K562 (cell line): Measurements from ENCODE around the gene MEOX2. TPM values are rescaled to one million over a fixed set of nuclear protein-coding genes. Genes with fewer than 3 reads are reported as not detected.

Experiments used
- ATAC-seq: fragments of 200-7000 bp; cut with Tn5 transposase; 3 replicates; pipeline ENCODE4 v1.9.1; 2020; ENCODE audit warnings: moderate library complexity
- BruUV-seq: library from RNA; stranded (reverse); fragments of 400-500 nt; replicated peaks from 2 replicates; lab custom pipeline; 2021; lab: Mats Ljungman, UMichigan
- CTCF ChIA-PET: fragments of 300-600 bp; formaldehyde crosslinking; extraction: SDS; loops from one replicate; lab custom pipeline; 2021; ENCODE audit warnings: low intra/inter-chr PET ratio; lab: Yijun Ruan, JAX
- POLR2A ChIA-PET: fragments of 300-600, 350-650 bp; sonication (Branson Sonifier 250); formaldehyde crosslinking; extraction: SDS; loops from one replicate; lab custom pipeline; 2021; ENCODE audit warnings: antibody characterized with exemption, inconsistent platforms; lab: Yijun Ruan, JAX
- DNase-seq, 4 experiments: peaks; one replicate each; pipeline versions ENCODE4 v3.0.0 to v3.0.0-alpha.2; 2011 to 2018; ENCODE audit warnings: low spot score in 3 of 4, mixed read lengths in 3 of 4; ENCODE audit errors: extremely low read depth in 1 of 4
- FAIRE-seq: peaks from 2 replicates; lab custom pipeline; 2011; peaks lifted over from hg19 to GRCh38; lab: Jason Lieb, UNC
- H2AFZ ChIP-seq: 2 replicates; pipeline ENCODE4 v1.6.0; 2011; ENCODE audit warnings: low read depth, low read length, control low read depth, inconsistent platforms
- H3K27ac ChIP-seq: fragments of 200-600 bp; 3 replicates; pipeline ENCODE4 v1.8.0; 2011; ENCODE audit warnings: low read depth, mild to moderate bottlenecking, control low read depth, inconsistent platforms, low read length, moderate library complexity, mixed read lengths; ENCODE audit errors: extremely low read depth
- H3K27me3 ChIP-seq, 2 experiments: fragments of 300-600 bp in 1 of 2; 2 replicates in 1 of 2; 3 replicates in 1 of 2; pipeline versions ENCODE4 v1.6.0 to v1.8.0; 2011; ENCODE audit warnings: inconsistent platforms in 2 of 2, low read length in 2 of 2, mild to moderate bottlenecking in 1 of 2, mixed read lengths in 1 of 2, moderate library complexity in 1 of 2; ENCODE audit not compliant: control insufficient read depth in 2 of 2, insufficient read depth in 2 of 2
- H3K36me3 ChIP-seq: fragments of 300-600 bp; 3 replicates; pipeline ENCODE4 v1.8.0; 2011; ENCODE audit warnings: mild to moderate bottlenecking, low read length, inconsistent platforms; ENCODE audit not compliant: control insufficient read depth, insufficient read depth
- H3K4me1 ChIP-seq, 2 experiments: fragments of 200-600 bp in 1 of 2; replicated peaks in 1 of 2; 2 replicates in 1 of 2; 3 replicates in 1 of 2; pipeline versions ENCODE4 v1.5.1 to v1.8.0; 2011; ENCODE audit warnings: inconsistent platforms in 2 of 2, low read length in 2 of 2, mild to moderate bottlenecking in 1 of 2, mixed read lengths in 1 of 2, moderate library complexity in 1 of 2; ENCODE audit not compliant: control insufficient read depth in 2 of 2, insufficient read depth in 2 of 2
- H3K4me2 ChIP-seq: 2 replicates; pipeline ENCODE4 v1.6.1; 2011; ENCODE audit warnings: low read length, control low read depth, inconsistent platforms, mixed read lengths; ENCODE audit not compliant: insufficient read depth
- H3K4me3 ChIP-seq: fragments of 200-600 bp; sonication (generic), shearing (Covaris generic); 2 replicates; pipeline ENCODE4 v1.5.1; 2016; ENCODE audit warnings: control low read depth, inconsistent platforms
- H3K79me2 ChIP-seq: fragments of 200-600 bp; 3 replicates; pipeline ENCODE4 v1.8.0; 2011; ENCODE audit warnings: low read length, inconsistent platforms; ENCODE audit not compliant: control insufficient read depth, insufficient read depth
- H3K9ac ChIP-seq, 2 experiments: 2 replicates each; pipeline versions ENCODE4 v1.6.0 to v1.6.1; 2011; ENCODE audit warnings: low read depth in 2 of 2, low read length in 2 of 2, control low read depth in 1 of 2, inconsistent platforms in 1 of 2, mild to moderate bottlenecking in 1 of 2, mixed read lengths in 1 of 2; ENCODE audit not compliant: insufficient read depth in 1 of 2
- H3K9me1 ChIP-seq: one replicate; pipeline ENCODE4 v1.6.0; 2011; ENCODE audit warnings: inconsistent platforms, mild to moderate bottlenecking, low read length, moderate library complexity; ENCODE audit not compliant: control insufficient read depth, insufficient read depth
- H3K9me3 ChIP-seq: replicated peaks from 2 replicates; pipeline ENCODE4 v1.5.1; 2011; ENCODE audit warnings: low read depth, low read length, inconsistent platforms; ENCODE audit not compliant: control insufficient read depth, insufficient read depth
- H4K20me1 ChIP-seq: replicated peaks from 2 replicates; pipeline ENCODE4 v1.6.1; 2011; ENCODE audit warnings: low read length, inconsistent platforms, mixed read lengths; ENCODE audit not compliant: control insufficient read depth, insufficient read depth
- CREB3 ChIP-seq: fragments of 450-650 bp; conservative IDR thresholded peaks from 2 replicates; pipeline ENCODE4 v1.6.1; 2016; ENCODE audit warnings: missing genetic modification characterization, low read depth, mild to moderate bottlenecking, missing compliant biosample characterization, moderate library complexity
- MAX ChIP-seq: sonication (generic); formaldehyde crosslinking; IDR thresholded peaks from 2 replicates; pipeline ENCODE4 v1.9.0; 2022; ENCODE audit warnings: mild to moderate bottlenecking, missing genetic modification reagents
- NRF1 ChIP-seq, 2 experiments: fragments of 450-650 bp; IDR thresholded peaks in 1 of 2; conservative IDR thresholded peaks in 1 of 2; 2 replicates each; pipeline ENCODE4 v1.6.1; 2014; ENCODE audit warnings: mild to moderate bottlenecking in 2 of 2
- PRDM10 ChIP-seq: fragments of 450-650 bp; IDR thresholded peaks from 2 replicates; pipeline ENCODE4 v1.6.1; 2018; ENCODE audit not compliant: partially characterized antibody
- ZFP30 ChIP-seq: fragments of 250-450 bp; sonication (Bioruptor Pico); IDR thresholded peaks from 2 replicates; pipeline ENCODE4 v1.8.0; 2022; ENCODE audit warnings: moderate library complexity, mild to moderate bottlenecking, inconsistent platforms, borderline replicate concordance
- ZNF324 ChIP-seq: fragments of 250-450 bp; sonication (Bioruptor Pico); IDR thresholded peaks from 2 replicates; pipeline ENCODE4 v1.4.0; 2020; ENCODE audit warnings: mild to moderate bottlenecking
- WGBS: fragments of 100-300 bp; shearing (Covaris generic); methylation state at CpG from one replicate; pipeline ENCODE4 v1.1.6; 2016; ENCODE audit warnings: low coverage, mixed read lengths; ENCODE audit not compliant: insufficient coverage; ENCODE audit errors: missing lambda C conversion rate; 5-methylcytosine and 5-hydroxymethylcytosine counted together
- in situ Hi-C: fragments of 300-500 bp; cut with MboI; formaldehyde crosslinking; loops from 4 replicates; pipeline ENCODE4 v1.15.0; 2018; ENCODE audit warnings: inconsistent platforms, mixed read lengths
- intact Hi-C: fragments of 100-400 bp; cut with micrococcal nuclease; formaldehyde crosslinking; loops from 2 replicates; pipeline ENCODE4 v1.14.2; 2022
- polyA plus RNA-seq, 8 experiments: library from polyadenylated mRNA; depleted of rRNA in 4 of 8; stranded (reverse) in 5 of 8; unstranded in 3 of 8; fragments of >200 nt; fragmentation: Nextera tagmentation in 2 of 8; fragmentation: Illumina TruSeq in 1 of 8; extraction: Ambion mirVana in 2 of 8; extraction: Trizol in 1 of 8; gene quantifications; 2 replicates each; pipeline versions ENCODE4 v1.2.1 to v1.2.3, GENCODE V29; 2011 to 2014; ENCODE audit warnings: inconsistent platforms in 1 of 8, missing spikeins in 1 of 8
- total RNA-seq, 7 experiments: library from RNA; depleted of rRNA in 6 of 7; stranded (reverse); fragments of >200 nt in 6 of 7; fragmentation: Illumina TruSeq in 2 of 7; extraction: Trizol in 2 of 7; gene quantifications; 2 replicates each; pipeline versions ENCODE4 v1.2.1 to v1.2.3, GENCODE V29; 2011 to 2021; ENCODE audit warnings: low replicate concordance in 1 of 7

Gene MEOX2
- total and polyA plus RNA-seq, 9 of the 15 experiments (the other 6 are each of a cell fraction or from before 2014, with no cell fraction given) = not detected

GRCh38 chr7:15601175-15601574 is 85.3 kb downstream of the MEOX2 start (continued):
- TF ChIP-seq PRDM10 = no peak
- TF ChIP-seq MAX (CRISPR knock-in tag) = no peak
- no peak for TF ChIP-seq NRF1 (conservative IDR thresholded peaks at IDR 0.05 in 1 of 2, IDR thresholded peaks at IDR 0.05 in 1 of 2)
- no peak for TF ChIP-seq CREB3 (tag)
- TF ChIP-seq, all 486 proteins: peak for 0

GRCh38 chr7:15600298-15600697 is 86.2 kb downstream of the MEOX2 start:
- ATAC-seq = no peak
- POLR2A ChIA-PET = no interaction called here
- 0% methylated on average over 4 of the region's 4 CpGs for WGBS
- H2AFZ ChIP-seq = no peak overlapping the region
- no peak overlapping the region for H3K27ac ChIP-seq
- H3K36me3 ChIP-seq = no peaks in the 10 kb centered on the region
- no peak overlapping the region for H3K4me3 ChIP-seq
- FAIRE-seq = no peak
- intact Hi-C loops (loop anchor here (10.0 kb wide), 1 partner anchor 465 kb away; no protein-coding TSS in a partner anchor), in situ Hi-C loops (no loop called here)
- DNase-seq = no peak
- H3K9ac ChIP-seq = no peak overlapping the region
- no TSS peak for BruUV-seq
- H3K27me3 ChIP-seq = no peaks in the 10 kb centered on the region
- no peaks in the 10 kb centered on the region for H4K20me1 ChIP-seq
- TF ChIP-seq ZNF324 (CRISPR knock-in tag) (no peak), ZFP30 (CRISPR knock-in tag) (no peak)
- TF ChIP-seq, all 486 proteins: peak for 0
- Histone ChIP-seq H3K4me1 (no peaks in the 10 kb centered on the region), H3K9me3 (no peaks in the 10 kb centered on the region; the same call in 1 of the 2 replicates), H3K9me1 (no peaks in the 10 kb centered on the region), H3K4me2 (no peak overlapping the region), H3K79me2 (no peaks in the 10 kb centered on the region)
- CTCF ChIA-PET = no interaction called here
